ENCODE measurements around the gene PSMB5.

The PSMB5 gene

DNA sequence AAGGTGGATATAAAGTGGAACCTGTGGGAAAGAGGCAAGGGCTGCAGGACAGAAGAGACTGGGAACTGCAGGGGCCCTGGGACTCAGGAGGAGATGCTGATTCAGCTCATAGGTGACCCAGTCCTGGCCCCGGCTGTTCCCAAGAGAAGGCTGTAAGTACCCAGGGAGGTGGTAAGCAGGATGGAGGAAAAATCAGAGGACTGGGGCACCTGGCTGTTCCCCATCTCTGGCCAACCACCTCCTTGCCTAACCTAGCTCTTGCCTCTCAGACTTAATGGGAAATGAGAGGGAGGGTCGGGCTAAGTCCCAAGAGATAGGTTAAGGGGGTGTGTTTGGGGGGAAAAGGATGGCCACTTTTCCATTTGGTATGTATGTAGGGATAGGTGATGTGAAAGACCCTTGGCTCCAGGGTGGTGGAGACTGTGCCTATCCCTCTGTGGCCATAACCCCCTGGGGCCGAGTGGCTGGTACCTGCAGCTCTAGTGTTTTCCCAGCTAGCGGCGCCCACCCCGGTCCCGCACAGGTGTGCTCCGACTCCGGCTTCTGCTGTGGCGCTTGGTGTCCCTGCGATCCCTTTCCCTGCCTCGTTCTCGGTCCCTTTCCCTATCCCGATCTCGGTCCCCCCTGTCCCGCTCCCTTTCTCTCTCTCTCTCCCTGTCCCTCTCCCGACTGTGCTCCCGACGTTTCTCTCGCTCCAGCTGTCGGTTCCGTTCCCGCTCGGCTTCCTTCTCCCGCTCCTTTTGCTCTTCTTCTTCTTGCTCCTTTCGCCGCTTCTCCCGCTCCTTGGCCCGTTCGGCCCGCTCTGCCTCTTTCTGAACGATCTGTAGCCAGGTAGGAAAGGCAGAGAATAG is 24.2 kb upstream of the PSMB5 start:
- no peak for DNase-seq (ENCODE audit: low spot score)

DNA sequence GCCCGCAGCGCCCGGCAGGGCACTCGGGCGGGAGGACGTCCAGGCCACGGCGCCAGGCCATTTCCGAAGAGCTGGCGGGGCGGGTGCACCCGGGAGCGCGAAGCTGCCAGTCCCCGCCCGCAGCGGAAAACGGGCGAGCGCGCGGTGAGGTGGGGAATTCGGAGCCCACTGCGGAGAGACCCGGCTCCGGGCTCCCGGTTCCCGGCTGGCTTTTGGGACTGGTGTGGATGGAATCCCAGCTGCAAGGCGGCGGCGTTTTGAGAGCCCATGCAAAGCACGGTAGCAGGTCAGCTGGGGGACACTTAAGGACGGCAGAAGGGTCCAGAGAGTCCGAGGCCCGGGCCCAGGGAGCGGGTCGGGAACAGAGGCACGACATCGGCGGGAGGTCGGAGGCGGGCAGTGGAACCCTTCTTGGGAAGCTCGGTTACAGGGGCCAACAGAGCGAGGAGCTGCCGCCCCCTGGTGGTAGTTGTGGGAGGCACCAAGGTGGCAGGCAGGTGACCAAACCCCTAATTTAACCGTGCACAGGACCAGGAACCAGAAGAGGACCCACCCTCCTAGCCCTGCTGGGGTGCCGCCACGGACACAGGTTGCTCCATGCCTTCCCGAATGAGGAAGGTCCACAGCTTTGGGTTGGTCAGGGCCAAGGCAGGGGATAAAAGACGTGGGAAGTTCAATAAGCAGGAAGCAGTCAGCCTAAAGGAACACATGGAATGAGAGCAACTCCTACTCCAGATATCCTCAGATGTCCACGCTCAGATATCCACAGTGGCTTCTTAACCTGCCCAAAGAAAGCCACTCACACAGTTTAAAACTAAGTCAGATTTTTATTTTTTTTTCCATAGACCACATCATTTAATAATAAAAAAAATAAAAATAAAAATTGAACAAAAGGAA is 23.3 kb upstream of the PSMB5 start:
- peak; percentile 89 for DNase-seq (ENCODE audit: low spot score)

DNA sequence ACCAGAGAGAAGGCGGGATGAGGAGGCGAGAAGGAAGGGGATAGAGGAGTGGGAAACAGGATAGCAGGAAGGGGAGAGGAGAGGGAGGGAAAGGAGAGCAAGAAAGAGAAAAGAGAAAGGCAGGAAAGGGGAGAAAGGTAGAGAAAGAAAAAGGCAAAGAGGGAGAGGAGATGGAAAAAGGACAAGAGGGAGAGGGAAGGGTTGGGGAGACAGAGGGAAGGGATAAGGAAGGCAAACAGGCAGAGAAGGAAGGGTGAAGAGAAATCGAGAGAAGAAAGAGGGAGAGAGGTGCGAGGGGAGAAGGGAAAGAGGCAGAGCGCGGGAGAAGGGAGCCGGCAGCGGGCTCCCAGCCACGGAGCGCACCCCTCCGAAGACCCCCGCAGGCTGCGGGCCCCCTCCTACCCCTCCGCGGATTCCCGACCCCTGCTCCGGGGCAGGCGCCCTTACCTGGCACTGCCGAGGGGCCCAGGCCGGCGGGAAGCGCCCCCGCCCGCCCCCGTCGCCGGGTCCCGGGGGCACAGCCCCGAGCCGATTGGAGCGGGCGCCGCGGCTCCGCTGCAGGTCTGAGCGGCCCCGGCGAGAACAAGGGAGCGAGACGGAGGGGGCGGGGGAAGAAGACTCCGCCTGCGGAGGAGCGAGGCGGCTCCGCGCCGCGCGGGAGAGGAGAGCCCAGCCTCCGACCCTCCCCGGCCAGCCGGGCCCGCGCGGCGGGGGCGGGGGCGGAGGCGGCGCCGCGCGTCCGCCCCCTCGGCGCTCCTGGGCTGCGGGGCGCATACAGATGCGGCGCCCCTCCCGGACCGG is 22.5 kb upstream of the PSMB5 start, which contains the start of gene CDH24:
Gene CDH24, minus strand, starts transcription at position 565 of the 801 bp plus-strand sequence. CDS start 1,787 bp downstream, outside the sequence.
- peak; percentile 80 for DNase-seq (ENCODE audit: low spot score)

DNA sequence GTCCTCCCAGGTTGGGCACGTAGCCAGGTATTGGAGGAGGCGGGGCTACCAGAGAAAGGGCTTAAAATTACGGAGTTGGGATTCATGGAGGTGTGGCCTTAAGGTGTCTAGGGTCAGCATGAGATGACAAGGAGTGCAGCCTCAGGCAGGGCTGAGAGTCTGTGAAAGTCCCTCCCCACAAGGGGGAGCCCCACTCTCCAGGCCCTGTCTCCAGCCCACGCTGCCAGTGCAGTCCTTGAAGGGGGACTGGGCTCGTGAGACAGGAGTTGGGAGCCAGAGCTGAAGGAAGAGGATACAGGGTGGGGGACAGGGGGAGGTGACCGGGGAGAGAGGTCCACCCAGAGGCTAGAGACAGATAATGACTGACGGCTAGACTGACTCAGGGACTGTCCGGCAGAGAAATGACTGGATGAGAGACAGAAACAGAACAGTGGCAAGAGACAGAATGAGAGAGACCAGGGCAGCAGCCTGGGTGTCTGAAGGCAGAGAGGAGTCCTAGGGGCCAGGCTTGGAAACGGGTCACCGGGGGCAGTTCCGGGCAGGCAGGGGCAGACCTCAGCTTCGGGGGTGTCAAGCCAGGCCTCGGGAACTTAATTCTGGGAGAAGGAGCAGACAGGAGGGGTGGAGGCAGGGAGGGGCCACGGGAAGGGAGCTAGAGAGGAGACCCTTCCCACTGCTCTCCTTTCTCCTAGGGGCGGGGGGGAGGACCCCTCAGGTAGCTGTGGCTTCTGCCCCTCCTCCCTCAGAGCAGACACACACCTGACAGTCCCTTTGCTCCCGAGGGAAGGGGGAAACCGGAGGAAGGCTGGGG is 21.6 kb upstream of the PSMB5 start:
- peak; percentile 92 for DNase-seq (ENCODE audit: low spot score)

DNA sequence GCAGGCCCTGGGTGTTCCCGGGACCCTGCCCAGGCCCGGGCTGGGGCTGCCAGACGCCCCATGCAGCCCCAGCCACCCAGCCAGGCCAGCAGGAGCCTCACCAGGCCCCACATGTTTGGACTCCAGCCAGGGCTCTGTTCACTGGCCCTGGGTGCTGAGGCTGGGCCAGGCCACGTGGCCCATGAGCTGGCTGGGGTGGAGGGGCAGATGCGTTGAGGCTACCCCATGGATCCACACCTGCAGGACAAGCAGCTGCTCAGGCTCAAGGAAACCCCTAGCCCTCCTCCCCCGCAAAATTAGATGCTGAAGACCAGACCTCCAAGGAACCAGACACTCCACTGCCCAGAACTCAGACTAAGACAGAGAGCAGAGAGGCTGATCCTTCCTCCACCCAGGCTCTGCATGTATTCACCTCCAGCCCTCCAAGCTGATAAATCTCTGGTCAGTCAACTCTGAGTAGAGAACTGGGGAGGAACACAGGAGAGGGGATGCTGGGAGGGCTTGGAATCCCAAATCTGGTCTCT is 21.0 kb upstream of the PSMB5 start:
- DNase-seq (ENCODE audit: low spot score): peak; percentile 64

DNA sequence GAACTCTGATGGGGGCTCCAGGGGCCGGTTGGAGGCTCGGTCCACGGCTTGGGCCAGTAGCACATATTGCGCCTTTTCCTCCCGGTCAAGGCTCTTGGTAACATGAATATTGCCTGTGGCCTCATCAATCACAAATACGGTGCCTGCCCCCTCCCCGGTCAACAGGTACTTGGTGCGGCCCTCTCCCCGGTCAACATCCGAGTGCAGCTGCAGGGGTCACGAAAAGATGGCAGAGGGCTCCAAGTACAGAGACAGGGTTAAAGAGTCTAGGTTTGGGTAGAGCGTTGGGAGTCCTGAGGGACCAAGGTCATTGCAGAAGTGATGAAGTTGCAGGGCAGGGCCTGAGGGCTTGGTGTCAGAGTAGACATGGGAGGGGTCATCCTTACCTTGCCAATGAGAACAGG is 20.4 kb upstream of the PSMB5 start:
- DNase-seq (ENCODE audit: low spot score): no peak

DNA sequence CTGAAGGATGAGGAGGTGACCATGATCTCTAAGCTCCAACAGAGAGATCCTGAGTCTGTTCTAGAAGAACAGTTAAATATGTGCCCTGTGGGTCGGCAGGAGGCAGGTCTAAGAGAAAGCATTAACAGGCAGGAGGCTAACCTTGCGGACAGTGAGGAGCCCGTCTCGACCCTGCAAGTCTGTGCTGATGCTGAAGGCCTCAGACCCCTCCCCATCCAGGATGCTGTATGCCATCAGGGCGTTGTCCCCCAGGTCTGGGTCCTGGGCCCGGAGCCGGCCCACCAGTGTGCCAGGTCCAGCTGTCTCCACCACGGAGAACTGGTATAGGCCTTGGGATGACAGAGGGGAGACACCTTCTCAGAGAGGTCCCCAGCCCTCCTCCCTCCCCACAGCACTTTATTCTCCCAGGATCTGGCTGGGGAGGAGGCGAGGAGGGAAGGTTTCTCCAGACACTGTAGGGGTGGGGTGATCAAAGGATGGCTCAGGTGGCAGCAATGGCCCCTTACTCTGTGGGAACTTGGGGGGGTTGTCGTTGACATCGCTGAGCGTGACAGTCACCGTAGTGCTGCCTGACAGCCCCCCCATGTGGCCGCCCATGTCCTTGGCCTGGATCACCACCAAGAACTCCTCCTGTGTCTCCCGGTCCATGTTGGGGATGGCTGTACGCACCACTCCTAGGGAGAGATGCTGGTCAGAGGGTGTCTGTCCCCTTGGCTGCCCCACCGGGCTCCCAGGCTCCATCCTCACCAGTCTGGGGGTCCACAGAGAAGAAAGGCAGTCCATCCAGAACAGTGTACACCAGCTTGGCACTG is 19.5 kb upstream of the PSMB5 start:
- no peak for DNase-seq (ENCODE audit: low spot score)

DNA sequence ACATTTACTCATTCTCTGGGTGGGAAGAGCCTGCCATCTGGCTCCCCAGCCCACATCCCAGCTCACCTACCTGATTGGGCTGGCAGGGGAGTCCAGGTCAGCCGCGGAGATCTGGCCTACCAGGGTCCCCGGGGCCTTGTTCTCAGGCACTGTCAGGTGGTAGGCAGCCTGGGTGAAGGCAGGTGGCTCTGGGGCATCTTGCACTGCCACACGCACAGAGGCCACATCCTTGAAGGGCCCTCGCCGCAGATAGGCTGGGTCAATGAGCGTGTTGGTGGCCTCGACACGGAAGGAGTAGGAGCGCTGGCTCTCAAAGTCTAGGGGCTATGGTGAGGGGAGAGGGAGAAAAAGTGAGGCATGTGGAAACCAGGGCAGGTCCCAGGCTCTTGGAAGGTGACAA is 18.7 kb upstream of the PSMB5 start:
- DNase-seq (ENCODE audit: low spot score): no peak

DNA sequence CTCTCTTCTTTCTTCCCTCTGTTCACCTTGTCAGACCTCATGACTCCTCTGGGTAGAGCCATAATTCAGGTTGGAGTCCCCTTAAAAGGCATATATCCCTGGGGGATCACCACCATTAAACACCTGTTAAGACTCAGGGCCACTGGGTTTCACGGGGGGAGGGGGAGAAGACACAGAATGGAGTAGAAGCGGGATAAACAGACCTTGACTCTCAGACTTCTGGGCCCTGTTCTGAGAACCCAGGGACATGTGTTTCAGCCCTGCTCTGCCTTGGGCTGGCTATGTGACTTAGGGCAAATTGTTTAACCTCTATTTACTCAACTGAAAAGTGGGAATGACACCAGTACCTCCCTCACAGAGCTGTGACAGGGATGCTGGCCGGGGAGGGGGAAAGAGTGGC is 18.0 kb upstream of the PSMB5 start:
- DNase-seq (ENCODE audit: low spot score): no peak

DNA sequence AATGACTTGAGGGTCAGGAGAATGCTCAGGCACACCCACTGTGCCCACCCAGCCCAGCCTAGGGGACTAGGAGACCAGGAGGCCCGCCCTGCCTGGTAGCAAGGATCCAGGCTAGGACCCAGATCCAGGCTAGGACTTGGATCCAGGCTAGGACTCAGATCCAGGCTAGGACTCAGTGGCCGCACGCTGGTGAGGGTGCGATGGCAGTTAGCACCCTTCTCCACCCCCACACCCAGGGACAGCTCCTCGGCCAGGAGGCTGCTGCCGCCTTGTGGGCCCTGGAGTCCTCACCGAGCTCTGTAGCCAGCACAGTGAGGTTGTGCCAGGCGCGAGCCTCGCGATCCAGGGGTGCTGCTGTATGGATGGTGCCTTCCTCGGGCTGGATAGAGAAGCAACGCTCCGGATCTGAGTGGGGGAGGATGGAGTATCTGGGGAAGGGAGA is 17.5 kb upstream of the PSMB5 start:
- DNase-seq (ENCODE audit: low spot score): no peak

DNA sequence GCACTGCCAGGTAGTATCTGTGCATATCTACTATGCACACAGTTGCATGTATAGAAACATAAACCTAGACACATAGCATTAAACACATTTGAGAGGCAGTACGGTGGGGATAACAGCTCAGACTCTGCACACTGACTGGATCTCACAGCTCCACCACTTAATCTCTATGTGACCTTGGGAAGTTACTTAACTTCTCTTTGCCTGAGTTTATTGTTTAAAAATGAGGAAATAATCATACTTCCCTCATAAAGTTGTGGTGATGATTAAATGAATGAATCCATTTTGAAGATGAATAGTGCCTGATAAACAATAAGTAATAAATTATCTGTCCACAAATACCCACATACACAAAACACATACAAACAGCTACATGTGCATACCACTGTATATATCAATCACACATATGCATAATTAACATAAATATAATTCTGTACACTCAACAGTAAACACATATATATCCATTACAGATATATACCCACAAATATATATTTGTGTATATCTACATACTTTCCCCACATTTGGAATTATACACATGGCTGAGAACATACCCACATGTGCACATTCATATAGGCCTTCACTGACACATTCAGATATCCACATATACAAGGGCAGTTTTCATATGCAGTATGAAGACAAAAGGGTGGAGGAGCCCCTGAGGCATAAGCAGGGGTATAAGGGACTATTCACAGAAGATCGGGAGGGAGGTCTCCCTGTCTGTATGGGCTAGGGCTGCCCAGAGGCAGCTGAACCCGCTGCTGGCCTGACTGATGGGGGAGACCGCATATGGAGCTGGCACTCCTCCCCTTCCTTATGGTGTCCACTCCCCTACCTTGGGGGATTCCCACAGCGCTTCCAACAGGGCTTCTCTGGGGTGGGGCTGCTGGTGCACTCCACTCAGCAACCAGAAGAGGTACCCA is 16.7 kb upstream of the PSMB5 start:
- no peak for DNase-seq (ENCODE audit: low spot score)

DNA sequence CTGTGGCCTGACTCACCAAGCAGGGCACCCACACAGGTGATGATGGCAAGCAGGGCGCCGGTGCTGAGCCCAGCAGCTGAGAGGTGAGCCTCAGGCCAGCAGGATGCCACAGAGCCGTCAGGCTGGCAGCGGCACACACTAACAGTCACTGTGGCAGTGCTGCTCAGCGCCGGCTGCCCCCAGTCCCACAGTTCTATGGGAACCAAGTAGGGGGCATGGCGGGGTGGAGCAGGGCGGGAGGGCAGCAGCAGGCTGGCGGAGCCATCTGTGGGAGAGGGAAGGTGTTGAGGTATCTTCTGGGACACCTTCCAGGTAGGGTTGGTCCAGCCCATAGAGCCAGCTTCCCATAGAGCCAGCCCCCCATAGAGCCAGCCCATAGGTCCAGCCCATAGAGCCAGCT is 14.3 kb upstream of the PSMB5 start:
- no peak for DNase-seq (ENCODE audit: low spot score)

DNA sequence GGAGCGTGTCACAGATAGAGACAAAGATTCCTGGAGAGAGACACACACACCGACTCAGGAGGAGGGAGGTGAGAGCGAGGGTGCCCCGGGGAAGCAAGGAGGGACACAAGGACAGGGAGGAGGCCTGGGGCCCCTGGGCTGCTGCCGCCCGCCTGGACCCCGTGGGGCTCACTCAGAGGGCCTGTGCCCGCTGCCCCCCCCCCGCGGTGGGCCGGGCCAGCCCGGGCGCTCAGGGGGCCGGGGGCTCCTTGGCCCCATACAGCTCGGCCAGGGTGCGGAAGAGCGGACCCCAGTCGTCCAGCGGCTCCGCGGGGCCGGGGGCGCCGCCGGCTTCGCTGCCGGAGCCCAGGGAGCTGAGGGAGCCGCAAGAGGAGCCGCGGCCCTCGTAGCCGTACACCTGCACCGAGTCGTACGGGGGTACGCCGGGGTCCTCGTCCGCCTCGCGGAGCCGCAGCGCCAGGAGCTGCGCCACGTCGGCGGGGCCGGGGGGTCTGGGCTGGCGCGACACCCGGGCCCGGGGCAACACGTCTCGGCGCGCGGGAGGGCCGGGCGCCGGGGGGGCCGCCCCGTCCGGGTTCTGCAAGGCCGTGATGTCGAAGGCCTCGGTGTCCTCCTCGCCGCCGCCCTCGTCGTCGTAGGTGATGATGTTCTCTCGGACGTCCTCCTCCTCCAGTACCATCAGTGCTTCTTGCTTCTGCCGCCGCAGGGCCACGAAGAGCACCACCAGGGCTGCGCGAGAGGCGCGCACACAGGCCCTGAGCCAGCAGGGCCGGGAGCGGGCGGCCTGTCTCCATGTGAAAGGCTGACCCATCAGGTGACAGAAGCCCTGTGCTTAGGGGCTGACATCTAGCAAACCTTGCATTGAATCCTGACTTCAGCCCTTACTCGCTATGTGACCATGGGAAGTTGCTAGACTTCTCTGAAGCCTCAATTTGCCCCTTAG is 13.3 kb upstream of the PSMB5 start:
- no peak for DNase-seq (ENCODE audit: low spot score)

DNA sequence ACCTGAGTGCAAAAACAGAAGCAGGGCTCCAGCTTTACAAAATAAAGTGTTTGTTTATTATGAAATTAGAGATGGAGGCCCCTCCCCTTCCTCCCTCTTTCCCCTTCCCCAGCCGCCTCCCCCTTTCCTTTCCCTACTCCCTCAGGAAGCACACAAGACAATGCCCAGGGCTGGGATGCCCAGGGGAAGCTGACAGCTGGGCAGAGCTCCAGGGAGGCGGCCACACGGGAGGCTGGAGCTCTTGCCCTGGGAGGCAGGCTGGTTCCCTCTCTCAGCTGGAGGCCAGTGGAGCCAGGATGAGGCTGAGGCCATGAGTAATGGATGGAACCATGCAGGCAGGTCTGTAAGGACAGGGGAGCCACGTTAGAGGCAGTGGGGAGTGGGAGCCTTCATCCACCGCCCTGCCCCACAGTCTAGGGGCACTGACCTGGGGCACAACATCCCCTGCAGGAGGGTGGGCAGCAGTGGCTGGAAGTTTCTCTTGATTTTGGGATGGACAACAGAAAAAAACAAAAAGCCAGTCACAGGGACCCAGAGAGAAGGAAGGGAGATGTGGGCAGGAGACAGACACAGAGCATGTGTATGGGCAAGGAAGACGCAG is 12.4 kb upstream of the PSMB5 start:
- DNase-seq (ENCODE audit: low spot score): no peak

DNA sequence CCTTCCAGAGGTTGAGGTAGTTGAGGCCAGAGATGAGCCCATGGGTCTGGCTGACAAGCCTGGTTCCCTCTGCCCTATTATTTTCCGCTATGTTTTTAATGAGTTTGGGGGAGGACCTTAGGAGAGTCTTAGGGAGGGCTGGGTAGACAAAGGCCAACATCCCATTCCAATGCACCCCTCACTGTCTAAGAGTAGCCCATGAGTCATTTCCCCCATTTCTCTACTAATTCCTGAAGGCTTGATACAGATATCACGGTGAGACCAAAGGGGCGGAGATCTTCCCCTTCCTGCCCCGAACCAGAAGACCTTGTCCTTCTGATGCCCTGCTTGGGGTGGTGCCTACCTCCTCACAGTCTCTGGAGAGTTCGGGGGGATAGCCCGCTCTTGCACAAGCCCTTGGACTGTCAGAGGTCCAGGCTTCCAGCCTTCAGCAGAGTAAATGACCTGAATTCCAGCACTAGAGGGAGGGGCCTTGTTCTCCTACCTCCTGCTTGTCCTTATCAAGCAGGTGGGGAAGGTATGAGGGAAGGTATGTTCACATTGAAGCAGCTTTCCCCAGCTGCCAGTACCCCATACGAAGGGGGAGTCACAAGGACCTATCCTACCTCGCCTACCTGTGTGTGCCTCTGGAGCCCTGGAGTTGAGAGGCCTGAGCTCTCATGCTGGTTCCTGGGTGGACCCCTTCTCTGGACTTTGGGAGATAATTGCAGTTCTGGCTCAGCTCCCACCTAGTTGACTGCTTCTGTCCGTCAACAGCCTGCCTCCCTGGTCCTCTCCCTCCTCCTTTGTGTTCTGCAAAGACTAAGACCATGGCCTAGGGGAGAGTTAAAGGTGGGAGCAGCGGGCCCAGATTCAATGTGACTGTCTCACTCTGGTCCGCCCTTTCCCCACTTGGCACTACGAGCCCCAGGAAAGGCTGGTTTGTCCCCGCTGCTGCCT is 11.0 kb upstream of the PSMB5 start:
- DNase-seq (ENCODE audit: low spot score): no peak

DNA sequence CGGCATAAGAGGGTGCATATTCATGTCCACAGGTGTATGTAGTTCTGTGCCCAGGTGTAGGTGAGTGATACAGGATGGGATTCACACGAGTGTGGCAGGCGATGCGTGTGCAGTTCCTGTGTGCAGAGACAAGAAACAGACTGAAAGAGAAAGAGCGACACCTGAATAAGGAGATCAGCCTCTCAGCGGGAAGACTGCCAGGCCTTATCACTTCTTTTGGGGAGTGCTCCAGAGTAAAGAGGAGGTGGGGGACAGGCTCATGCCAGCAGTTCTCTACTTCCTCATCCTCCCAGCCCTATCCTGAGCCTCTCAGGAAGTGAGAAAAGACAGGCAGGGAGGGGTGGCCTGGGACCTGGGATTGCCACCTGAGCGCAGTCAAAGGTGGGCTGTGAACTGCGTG is 10.1 kb upstream of the PSMB5 start:
- DNase-seq (ENCODE audit: low spot score): no peak

Data from hepatic stellate cell (primary cell).